Lung microvascular endothelial cell (primary cell): Measurements from ENCODE around the gene CARD8. TPM values are rescaled to one million over a fixed set of nuclear protein-coding genes. Genes with fewer than 3 reads are reported as not detected.

Source experiments
- DNase-seq, 2 donors: peaks; one replicate each; pipeline versions ENCODE4 v3.0.0 to v3.0.0-alpha.2; 2010; ENCODE audit warnings: low read depth in 2 of 2
- total RNA-seq: library from RNA; depleted of rRNA; stranded (reverse); fragments of >200 nt; gene quantifications from 2 replicates; pipeline ENCODE4 v1.2.1, GENCODE V29; 2014

CARD8 gene
- total RNA-seq, 1 donor from 2014 or later: 69.6 TPM

GRCh38 chr19:48174445-48175030 is 81.2 kb downstream of the CARD8 start:
- no peak for DNase-seq

- no peak for DNase-seq
These were observed 84.0 kb downstream of the CARD8 start for GRCh38 chr19:48171710-48172109.

- DNase-seq: no peak
These were observed 84.8 kb downstream of the CARD8 start for GRCh38 chr19:48170817-48171347.

GRCh38 chr19:48169939-48170803 is 85.5 kb downstream of the CARD8 start, which contains the start of the genes LIG1 and ZSWIM9:
LIG1 (minus strand) TSS chr19:48170344; CDS start chr19:48165566, 4,778 bp downstream.
ZSWIM9 (plus strand) TSS chr19:48170680; CDS start chr19:48171803, 1,123 bp downstream.
- peak; percentile 94 to 95 for DNase-seq

- DNase-seq: peak; percentile 68 to 82
These were observed 86.2 kb downstream of the CARD8 start for GRCh38 chr19:48169578-48169938.

- DNase-seq: no peak
These were observed 87.0 kb downstream of the CARD8 start for GRCh38 chr19:48168689-48169088.

GRCh38 chr19:48158210-48158790 is 97.4 kb downstream of the CARD8 start:
- DNase-seq: peak in 1 of 2 donors; percentile 22

Other genes starting within 250 kb of the CARD8 start
- not detected in 2 replicates for gene CABP5, start 211.8 kb downstream of the CARD8 start, total RNA-seq
- gene PLA2G4C, start 145.1 kb downstream of the CARD8 start, total RNA-seq: 44.0 and 98.8 TPM in 2 replicates
- gene LIG1, start 85.6 kb downstream of the CARD8 start, total RNA-seq: 9.1 and 30.9 TPM in 2 replicates
- gene ZSWIM9, start 85.2 kb downstream of the CARD8 start, total RNA-seq: 2.0 and 2.2 TPM in 2 replicates
- gene ZNF114, start 14.2 kb upstream of the CARD8 start, total RNA-seq: under 0.01 and 0.87 TPM in 2 replicates
- gene EMP3, start 69.6 kb upstream of the CARD8 start, total RNA-seq: 4.0 and 7.4 TPM in 2 replicates
- gene TMEM143, start 108.0 kb upstream of the CARD8 start, total RNA-seq: 2.0 and 2.2 TPM in 2 replicates
- not detected in 2 replicates for gene SYNGR4, start 108.5 kb upstream of the CARD8 start, total RNA-seq
- gene KDELR1, start 135.6 kb upstream of the CARD8 start, total RNA-seq: 34.9 and 37.0 TPM in 2 replicates
- 0.20 and 0.22 TPM in 2 replicates for gene GRIN2D, start 137.8 kb upstream of the CARD8 start, total RNA-seq
- 10.0 and 14.5 TPM in 2 replicates for gene GRWD1, start 190.1 kb upstream of the CARD8 start, total RNA-seq
- under 0.01 and 0.20 TPM in 2 replicates for gene KCNJ14, start 199.7 kb upstream of the CARD8 start, total RNA-seq
- gene CYTH2, start 213.5 kb upstream of the CARD8 start, total RNA-seq: 40.1 and 43.1 TPM in 2 replicates